Cardiac fibroblast (primary cell): ENCODE measurements around the gene NKX6-2.
"Not testable (repeated sequence)": the region's sequence is repeated elsewhere in the genome, so short reads cannot be mapped to it uniquely, and the experiment has no call there.

Source experiments
- DNase-seq, 2 donors: peaks; one replicate each; pipeline versions ENCODE4 v3.0.0 to v3.0.0-alpha.2; 2010; ENCODE audit warnings: low read depth in 2 of 2
- H3K4me3 ChIP-seq, 2 donors: replicated peaks in 1 of 2; 1 replicate in 1 of 2; 2 replicates in 1 of 2; pipeline ENCODE4 v1.5.1; 2011; ENCODE audit warnings: low read depth in 2 of 2, low read length in 2 of 2, mild to moderate bottlenecking in 2 of 2, moderate library complexity in 1 of 2
- CTCF ChIP-seq: IDR thresholded peaks from one replicate; pipeline ENCODE4 v1.5.1; 2011; ENCODE audit warnings: low read depth, mild to moderate bottlenecking, low read length, inconsistent platforms

The NKX6-2 gene

GRCh38 chr10:132803416-132804210, 17.7 kb upstream of the NKX6-2 start:
- no peak for TF ChIP-seq CTCF
- no peak for DNase-seq
- no peak overlapping the region for H3K4me3 ChIP-seq

DNA sequence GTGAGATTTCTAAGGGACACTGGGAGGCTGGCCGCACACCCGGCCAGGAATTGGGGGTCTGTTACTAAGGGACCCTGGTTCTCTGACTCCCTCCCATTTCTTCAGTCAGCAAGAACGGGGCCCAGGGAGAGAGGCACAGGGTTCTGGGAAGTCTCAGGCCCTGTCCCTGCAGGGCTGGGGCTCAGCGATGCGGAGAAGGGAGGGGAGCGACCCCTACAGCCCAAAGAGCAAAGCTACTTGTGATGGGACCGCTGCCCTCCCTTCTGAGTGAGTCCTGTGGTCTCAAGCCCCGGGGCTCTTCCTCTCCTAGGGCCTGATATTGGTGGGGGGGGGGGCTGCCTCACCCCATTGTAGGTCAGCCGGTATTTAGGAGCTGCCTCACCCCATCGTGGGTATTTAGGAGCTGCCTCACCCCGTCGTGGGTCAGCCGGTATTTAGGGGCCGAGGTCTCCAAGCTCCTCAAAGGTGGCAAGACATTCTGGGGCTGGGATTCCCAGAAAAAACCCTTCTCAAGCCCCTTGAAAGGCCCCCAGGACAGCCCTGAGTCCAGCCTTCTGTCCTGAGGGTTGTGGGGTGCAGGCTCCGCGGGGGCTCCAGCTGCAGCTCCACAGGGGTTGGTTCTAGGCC, 16.9 kb upstream of the NKX6-2 start:
- no peak for DNase-seq
- H3K4me3 ChIP-seq: no peak overlapping the region
- TF ChIP-seq CTCF: no peak

DNA sequence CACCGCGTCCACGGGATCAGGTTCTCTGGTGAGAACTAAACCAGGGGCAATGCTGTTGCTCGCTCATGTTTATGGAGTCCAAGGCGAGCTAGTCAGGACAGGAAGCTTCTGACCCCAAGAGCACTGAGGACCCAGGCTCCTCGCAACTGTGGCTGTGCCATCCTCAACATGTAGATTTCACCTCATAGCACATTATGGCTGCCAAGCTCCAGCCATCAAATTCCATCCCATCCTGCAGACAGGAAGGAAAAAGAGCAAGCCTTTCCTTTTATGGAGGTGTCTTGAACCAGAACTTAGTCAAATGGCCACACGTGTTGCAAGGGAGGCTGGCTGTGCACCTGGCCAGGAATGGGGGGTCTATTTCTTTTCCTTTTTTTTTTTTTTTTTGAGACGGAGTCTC, 16.1 kb upstream of the NKX6-2 start:
- no peak for TF ChIP-seq CTCF
- DNase-seq: no peak
- no peak overlapping the region for H3K4me3 ChIP-seq

DNA sequence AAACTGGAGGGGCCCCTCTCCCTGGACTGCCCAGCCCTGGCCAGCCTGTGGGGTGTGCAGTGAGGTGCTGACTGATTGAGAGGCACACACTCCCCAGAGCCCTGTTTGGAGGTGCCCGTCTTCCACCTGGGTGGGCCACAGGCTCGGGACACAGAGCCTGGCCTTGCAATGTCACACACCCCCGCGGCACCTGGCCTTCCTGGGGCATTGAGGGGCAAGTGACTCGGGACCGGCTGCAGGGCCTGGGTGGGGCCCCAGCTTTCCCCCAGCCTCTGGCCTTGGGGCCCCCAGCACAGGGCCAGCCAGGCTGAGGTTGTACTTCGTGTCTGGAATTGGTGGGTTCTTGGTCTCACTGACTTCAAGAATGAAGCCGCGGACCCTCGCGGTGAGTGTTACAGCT, 13.9 kb upstream of the NKX6-2 start:
- DNase-seq: no peak
- no peak overlapping the region for H3K4me3 ChIP-seq
- no peak for TF ChIP-seq CTCF

- H3K4me3 ChIP-seq: no peak overlapping the region
- TF ChIP-seq CTCF: no peak
- no peak for DNase-seq
Measured at GRCh38 chr10:132798876-132799275, 12.9 kb upstream of the NKX6-2 start.

- TF ChIP-seq CTCF: no peak
- H3K4me3 ChIP-seq: no peak overlapping the region
- no peak for DNase-seq
Measured at GRCh38 chr10:132798403-132798802, 12.5 kb upstream of the NKX6-2 start.

DNA sequence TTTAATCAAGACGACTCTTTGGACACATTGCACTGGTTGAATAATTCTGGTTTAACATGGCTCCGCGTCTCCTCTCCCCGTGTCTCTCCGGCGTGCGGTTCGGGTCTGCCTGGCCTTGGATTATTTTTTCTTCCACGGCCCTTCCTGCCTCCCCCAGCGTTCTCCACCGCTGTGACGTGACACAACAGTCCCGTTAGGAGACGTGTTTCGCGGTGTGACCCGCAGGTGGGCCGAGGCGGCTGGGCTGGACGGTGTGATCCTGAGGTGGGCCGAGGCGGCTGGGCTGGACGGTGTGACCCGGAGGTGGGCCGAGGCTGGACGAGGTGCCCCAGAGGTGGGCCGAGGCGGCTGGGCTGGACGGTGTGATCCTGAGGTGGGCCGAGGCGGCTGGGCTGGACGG, 12.0 kb upstream of the NKX6-2 start:
- H3K4me3 ChIP-seq, DNase-seq: not testable (repeated sequence)
